ENCODE measurements around the gene ABCA7. TPM values are rescaled to one million over a fixed set of nuclear protein-coding genes. Genes with fewer than 3 reads are reported as not detected.

Gene ABCA7
- polyA plus RNA-seq, 1 donor from 2014 or later: 51.8 TPM

- Histone ChIP-seq H3K79me2 (replicated peaks; ENCODE audit: insufficient read depth, low read length) (no peaks in the 10 kb centered on the region), H4K20me1 (ENCODE audit: insufficient read depth) (no peaks in the 10 kb centered on the region), H3K9me2 (ENCODE audit: insufficient read depth, low read length) (no peaks in the 10 kb centered on the region), H3K27me3 (ENCODE audit: insufficient read depth, low read depth, low read length) (peaks cover 22% of the 10 kb centered on the region), H3K4me3 (ENCODE audit: low read length) (no peak overlapping the region), H3K27ac (ENCODE audit: low read length) (no peak overlapping the region), H3K9ac (ENCODE audit: low read length) (no peak overlapping the region), H2AFZ (ENCODE audit: low read depth, low read length) (no peak overlapping the region), H3K36me3 (ENCODE audit: insufficient read depth, low read length) (no peaks in the 10 kb centered on the region), H3F3A (ENCODE audit: insufficient read depth, low read length, poor library complexity, severe bottlenecking) (no peaks in the 10 kb centered on the region), H3K4me2 (ENCODE audit: low read length) (no peak overlapping the region), H3K9me3 (ENCODE audit: low read length) (no peaks in the 10 kb centered on the region)
- TF ChIP-seq MXI1 (conservative IDR thresholded peaks at IDR 0.05; ENCODE audit: poor library complexity, severe bottlenecking) (no peak), EZH2 (IDR thresholded peaks at IDR 0.05; ENCODE audit: borderline replicate concordance, insufficient read depth, low read length, poor library complexity, severe bottlenecking) (no peak), REST (IDR thresholded peaks at IDR 0.05; ENCODE audit: borderline replicate concordance) (no peak), CTCF (IDR thresholded peaks at IDR 0.05; ENCODE audit: poor library complexity, severe bottlenecking) (no peak), TAF1 (IDR thresholded peaks at IDR 0.05; ENCODE audit: low read depth) (no peak), SMC3 (conservative IDR thresholded peaks at IDR 0.05; ENCODE audit: poor library complexity) (no peak), RAD21 (conservative IDR thresholded peaks at IDR 0.05) (no peak), POLR2AphosphoS5 (IDR thresholded peaks at IDR 0.05) (no peak), EP300 (conservative IDR thresholded peaks at IDR 0.05; ENCODE audit: poor library complexity, severe bottlenecking) (no peak)
These were observed 24.2 kb downstream of the ABCA7 start for GRCh38 chr19:1063909-1064660.

- H3K27ac ChIP-seq (ENCODE audit: low read length): no peak overlapping the region
- no peak overlapping the region for H3K9ac ChIP-seq (ENCODE audit: low read length)
- H3K9me3 ChIP-seq (ENCODE audit: low read length): no peaks in the 10 kb centered on the region
- H3K4me3 ChIP-seq (ENCODE audit: low read length): no peak overlapping the region
- H2AFZ ChIP-seq (ENCODE audit: low read depth, low read length): no peak overlapping the region
- H3K79me2 ChIP-seq (replicated peaks; ENCODE audit: insufficient read depth, low read length): no peaks in the 10 kb centered on the region
- no peak overlapping the region for H3K4me2 ChIP-seq (ENCODE audit: low read length)
- H3K9me2 ChIP-seq (ENCODE audit: insufficient read depth, low read length): no peaks in the 10 kb centered on the region
- no peaks in the 10 kb centered on the region for H4K20me1 ChIP-seq (ENCODE audit: insufficient read depth)
- H3F3A ChIP-seq (ENCODE audit: insufficient read depth, low read length, poor library complexity, severe bottlenecking): no peaks in the 10 kb centered on the region
- peaks cover 28% of the 10 kb centered on the region for H3K27me3 ChIP-seq (ENCODE audit: insufficient read depth, low read depth, low read length)
- no peaks in the 10 kb centered on the region for H3K36me3 ChIP-seq (ENCODE audit: insufficient read depth, low read length)
- no peak for TF ChIP-seq SMC3 (conservative IDR thresholded peaks at IDR 0.05; ENCODE audit: poor library complexity)
- TF ChIP-seq CTCF (IDR thresholded peaks at IDR 0.05; ENCODE audit: poor library complexity, severe bottlenecking): peak; percentile 59
- no peak for TF ChIP-seq MXI1 (conservative IDR thresholded peaks at IDR 0.05; ENCODE audit: poor library complexity, severe bottlenecking)
- TF ChIP-seq EZH2 (IDR thresholded peaks at IDR 0.05; ENCODE audit: borderline replicate concordance, insufficient read depth, low read length, poor library complexity, severe bottlenecking): no peak
- no peak for TF ChIP-seq TAF1 (IDR thresholded peaks at IDR 0.05; ENCODE audit: low read depth)
These were observed 25.0 kb downstream of the ABCA7 start for GRCh38 chr19:1064661-1065605.
